ENCODE measurements around the gene MAP3K14.
A peak's percentile ranks its signal among the peaks of the same experiment; 100 is the strongest.

MAP3K14 gene

GRCh38 chr17:45317111-45317928, 500 bp upstream of the MAP3K14 start:
- no peaks in the 10 kb centered on the region for H3K27me3 ChIP-seq (ENCODE audit: insufficient read depth, low read depth)
- H3K4me3 ChIP-seq (IDR thresholded peaks at IDR 0.05; ENCODE audit: insufficient read depth, low read depth, low read length): no peak overlapping the region
- no peaks in the 10 kb centered on the region for H4K20me1 ChIP-seq (ENCODE audit: insufficient read depth)
- H3K36me3 ChIP-seq (ENCODE audit: insufficient read depth): no peaks in the 10 kb centered on the region
- H3K9ac ChIP-seq: peak overlapping the region; percentile 84
- H3K27ac ChIP-seq: peak overlapping the region; percentile 89
- no peak for TF ChIP-seq CTCF (conservative IDR thresholded peaks at IDR 0.05; ENCODE audit: low read depth, low read length)
- H3K4me1 ChIP-seq (ENCODE audit: low read depth, poor library complexity, severe bottlenecking): peaks cover 66% of the 10 kb centered on the region
- H2AFZ ChIP-seq (ENCODE audit: low read depth): peak overlapping the region; percentile 74
- peak overlapping the region; percentile 99 for H3K4me2 ChIP-seq
- peaks cover 41% of the 10 kb centered on the region for H3K79me2 ChIP-seq (ENCODE audit: insufficient read depth, low read depth)

GRCh38 chr17:45315648-45316433, 979 bp downstream of the MAP3K14 start:
- H3K4me3 ChIP-seq (IDR thresholded peaks at IDR 0.05; ENCODE audit: insufficient read depth, low read depth, low read length): peak overlapping the region; percentile 50
- H4K20me1 ChIP-seq (ENCODE audit: insufficient read depth): no peaks in the 10 kb centered on the region
- H3K27me3 ChIP-seq (ENCODE audit: insufficient read depth, low read depth): no peaks in the 10 kb centered on the region
- TF ChIP-seq CTCF (conservative IDR thresholded peaks at IDR 0.05; ENCODE audit: low read depth, low read length): no peak
- H2AFZ ChIP-seq (ENCODE audit: low read depth): peak overlapping the region; percentile 18; the same call in 1 of the 2 replicates
- peaks cover 53% of the 10 kb centered on the region for H3K79me2 ChIP-seq (ENCODE audit: insufficient read depth, low read depth)
- H3K27ac ChIP-seq: peak overlapping the region; percentile 89
- no peaks in the 10 kb centered on the region for H3K36me3 ChIP-seq (ENCODE audit: insufficient read depth)
- H3K4me2 ChIP-seq: peak overlapping the region; percentile 92
- H3K9ac ChIP-seq: peak overlapping the region; percentile 64
- peaks cover 63% of the 10 kb centered on the region for H3K4me1 ChIP-seq (ENCODE audit: low read depth, poor library complexity, severe bottlenecking)

GRCh38 chr17:45314741-45315647, 1.8 kb downstream of the MAP3K14 start:
- Histone ChIP-seq H3K36me3 (ENCODE audit: insufficient read depth) (no peaks in the 10 kb centered on the region), H4K20me1 (ENCODE audit: insufficient read depth) (no peaks in the 10 kb centered on the region), H3K27ac (peak overlapping the region; percentile 89), H3K79me2 (ENCODE audit: insufficient read depth, low read depth) (peaks cover 61% of the 10 kb centered on the region), H3K4me1 (ENCODE audit: low read depth, poor library complexity, severe bottlenecking) (peaks cover 64% of the 10 kb centered on the region), H2AFZ (ENCODE audit: low read depth) (no peak overlapping the region), H3K27me3 (ENCODE audit: insufficient read depth, low read depth) (no peaks in the 10 kb centered on the region), H3K4me2 (peak overlapping the region; percentile 92), H3K4me3 (IDR thresholded peaks at IDR 0.05; ENCODE audit: insufficient read depth, low read depth, low read length) (no peak overlapping the region), H3K9ac (peak overlapping the region; percentile 64)
- no peak for TF ChIP-seq CTCF (conservative IDR thresholded peaks at IDR 0.05; ENCODE audit: low read depth, low read length)
